Fibroblast of lung (primary cell): ENCODE data around the gene LCE1F.

Source experiments
- CTCF ChIP-seq, 2 donors: IDR thresholded peaks in 1 of 2; conservative IDR thresholded peaks in 1 of 2; 1 replicate in 1 of 2; 2 replicates in 1 of 2; pipeline ENCODE4 v1.5.1; 2011 to 2012; ENCODE audit warnings: low read length in 2 of 2, control low read depth in 1 of 2, inconsistent platforms in 1 of 2, low read depth in 1 of 2, mild to moderate bottlenecking in 1 of 2
- EZH2 ChIP-seq: IDR thresholded peaks from 2 replicates; pipeline ENCODE4 v1.5.1; 2012; ENCODE audit warnings: low read length, control low read depth, mild to moderate bottlenecking; ENCODE audit errors: missing control alignments

GRCh38 chr1:152757747-152758146 lies 17.2 kb upstream of the LCE1F start, which contains the start of gene KPRP:
- TF ChIP-seq CTCF (conservative IDR thresholded peaks at IDR 0.05 in 1 of 2, IDR thresholded peaks at IDR 0.05 in 1 of 2; ENCODE audit: low read depth in 1 of 2, low read length in 2 of 2): no peak
- TF ChIP-seq EZH2: no peak
